HG03342 (cell line): Measurements from ENCODE around the gene DEDD.
A peak's percentile ranks its signal among the peaks of the same experiment; 100 is the strongest.

ENCODE experiments used
- ATAC-seq: cut with Tn5 transposase; IDR thresholded peaks from one replicate; pipeline ENCODE4 v1.9.1; 2021; ENCODE audit warnings: mild to moderate bottlenecking, moderate library complexity; ENCODE audit not compliant: unreplicated experiment

DEDD gene

GRCh38 chr1:161096015-161096414 lies 36.5 kb downstream of the DEDD start:
- ATAC-seq: peak; percentile 42

- ATAC-seq: no peak
Observed at GRCh38 chr1:161095230-161095629, 37.2 kb downstream of the DEDD start.

- no peak for ATAC-seq
Observed at GRCh38 chr1:161094481-161094880, 38.0 kb downstream of the DEDD start.

DNA sequence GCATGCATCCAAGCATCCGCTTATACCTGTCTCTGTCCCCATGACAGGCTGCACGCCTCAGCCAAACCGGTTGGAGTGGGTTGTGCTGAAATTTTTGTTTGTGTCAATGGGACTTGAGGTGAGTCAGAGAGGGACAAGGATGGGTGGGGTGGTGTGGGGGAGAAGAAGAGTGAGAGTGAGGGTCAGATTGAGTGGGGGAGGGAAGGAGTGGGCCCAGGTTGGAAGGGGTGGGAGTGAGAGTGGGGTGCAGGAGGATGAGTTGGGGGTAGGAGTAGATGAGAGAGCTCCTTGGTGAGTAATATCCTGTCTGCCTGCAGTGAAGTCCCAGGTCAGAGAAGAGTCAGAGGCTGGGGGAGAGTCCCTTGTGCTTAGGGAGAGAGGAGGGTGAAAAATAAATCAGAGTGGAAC lies 39.8 kb downstream of the DEDD start:
- ATAC-seq: no peak

DNA sequence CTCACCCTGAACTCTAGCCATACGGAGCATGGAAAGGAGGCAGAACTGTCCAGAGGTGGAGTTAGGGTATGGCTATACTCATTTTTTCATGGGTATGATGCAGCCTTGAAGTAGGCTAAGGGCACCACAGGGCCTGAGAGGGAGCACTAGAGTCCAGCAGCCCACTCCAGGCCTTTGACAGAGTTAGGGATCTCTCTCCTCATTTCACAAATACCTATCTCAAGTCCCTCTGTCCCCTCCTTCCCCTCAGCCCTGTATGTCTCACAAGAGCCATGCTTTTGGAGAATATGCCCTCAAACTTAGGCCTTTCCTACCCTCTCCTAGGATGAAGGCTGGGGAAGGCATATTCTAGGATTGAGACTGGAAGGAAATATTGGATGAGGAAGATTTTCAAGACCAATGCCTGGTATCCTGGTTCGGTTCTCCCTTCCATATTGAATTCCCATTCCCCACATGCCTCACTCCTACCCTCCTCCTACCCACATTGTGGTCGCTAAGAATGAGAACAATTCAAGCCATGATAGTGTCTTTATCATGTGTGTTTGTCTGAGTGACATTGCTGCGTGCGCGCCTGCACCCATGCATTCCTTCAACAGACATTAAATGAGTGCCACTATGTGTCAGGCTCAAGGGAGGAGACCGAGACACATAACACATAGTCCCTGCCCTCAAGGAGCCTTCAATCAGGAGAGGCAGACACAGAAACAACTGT lies 40.5 kb downstream of the DEDD start:
- ATAC-seq: no peak

DNA sequence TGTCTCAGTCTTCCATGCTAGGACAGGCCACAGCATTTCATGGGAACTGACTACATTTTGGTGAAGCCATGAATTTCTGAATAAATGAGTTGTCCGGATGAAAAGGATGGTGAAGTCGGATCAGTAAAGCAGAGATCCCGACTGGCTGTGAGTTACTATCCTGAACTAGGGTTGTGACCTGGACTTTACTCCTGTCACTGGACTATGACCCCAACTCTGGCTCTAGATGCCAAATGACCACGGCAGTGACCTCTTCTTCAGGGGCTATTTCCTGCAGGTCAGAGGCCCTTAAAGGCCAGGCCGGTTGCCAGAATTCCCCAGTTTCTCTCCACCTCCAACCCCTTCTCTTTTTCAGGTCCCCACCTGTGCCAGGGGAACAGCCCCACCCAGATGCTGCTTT lies 41.4 kb downstream of the DEDD start:
- ATAC-seq: no peak

GRCh38 chr1:161090617-161091016 lies 41.9 kb downstream of the DEDD start:
- ATAC-seq: no peak

GRCh38 chr1:161089938-161090337 lies 42.5 kb downstream of the DEDD start:
- ATAC-seq: no peak

- ATAC-seq: no peak
Observed at GRCh38 chr1:161089251-161089924, 43.1 kb downstream of the DEDD start, which contains the start of gene NECTIN4. Gene NECTIN4, minus strand, starts transcription at chr1:161089558. Its CDS starts 262 bp downstream, at chr1:161089296.

DNA sequence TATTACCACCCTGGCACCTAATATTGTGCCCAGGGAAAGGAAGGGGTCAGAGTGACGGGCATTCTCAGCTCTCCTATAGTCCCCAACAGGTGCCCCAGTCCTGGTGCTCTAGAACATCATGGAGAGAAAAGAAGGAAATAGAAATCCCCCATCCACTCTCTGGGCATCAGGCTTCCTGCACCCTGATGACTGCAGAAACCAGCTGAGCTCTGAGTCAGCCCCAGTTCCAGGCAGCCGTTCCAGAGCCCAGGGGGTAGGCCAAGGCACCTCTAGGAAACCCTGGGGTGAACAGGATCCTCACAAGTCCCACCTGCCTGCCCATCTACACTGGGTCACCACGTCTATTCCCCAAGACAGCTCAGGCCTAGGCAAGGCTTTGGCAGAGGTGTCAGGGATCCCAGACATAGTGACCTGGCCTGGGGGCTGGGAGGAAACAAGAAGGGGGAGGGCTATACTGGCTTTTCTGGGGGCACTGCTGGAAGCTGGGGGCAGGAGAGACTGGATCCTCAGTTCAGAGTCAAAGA lies 43.8 kb downstream of the DEDD start:
- no peak for ATAC-seq

DNA sequence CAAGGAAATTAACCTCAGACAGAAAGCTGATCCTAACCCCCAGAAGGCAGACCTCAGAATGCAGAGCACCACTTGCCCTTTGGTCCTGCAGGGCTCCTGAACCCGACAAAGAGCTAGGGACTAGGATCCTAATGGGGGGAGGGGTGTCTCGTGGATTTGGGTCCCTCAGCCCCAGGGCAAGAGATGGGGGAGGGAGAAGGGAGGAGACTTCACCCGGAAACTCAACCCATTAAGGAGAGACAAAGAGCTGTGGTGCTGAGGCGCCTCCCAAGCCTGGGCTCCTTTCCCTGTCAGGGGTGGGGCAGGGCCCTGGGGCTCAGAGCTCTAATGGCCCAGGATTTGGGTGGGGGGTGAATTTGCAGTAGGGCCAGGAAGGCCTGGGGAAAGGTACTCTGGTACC lies 46.0 kb downstream of the DEDD start:
- no peak for ATAC-seq

DNA sequence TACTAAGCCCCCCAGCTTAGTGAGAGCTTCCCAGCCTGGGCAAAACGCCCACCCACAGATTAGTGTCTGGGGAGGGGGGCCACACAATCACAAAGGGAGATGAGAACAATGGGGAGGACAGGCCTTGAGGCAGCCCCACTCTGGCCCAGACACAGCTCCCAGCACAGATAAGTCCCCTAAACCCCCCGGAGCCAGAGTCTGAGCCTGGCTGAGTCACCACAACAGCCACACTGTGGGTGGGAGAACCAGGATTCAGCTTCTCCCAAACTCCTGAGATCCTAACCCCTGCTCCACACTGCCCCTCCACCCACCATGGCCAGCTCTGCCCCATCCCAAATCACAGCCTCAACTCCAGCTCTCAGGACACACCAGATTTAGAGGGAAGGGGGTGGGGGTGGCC lies 47.3 kb downstream of the DEDD start:
- ATAC-seq: no peak

- no peak for ATAC-seq
Observed at GRCh38 chr1:161084597-161084988, 47.9 kb downstream of the DEDD start.

GRCh38 chr1:161083748-161084596 lies 48.5 kb downstream of the DEDD start:
- ATAC-seq: no peak

DNA sequence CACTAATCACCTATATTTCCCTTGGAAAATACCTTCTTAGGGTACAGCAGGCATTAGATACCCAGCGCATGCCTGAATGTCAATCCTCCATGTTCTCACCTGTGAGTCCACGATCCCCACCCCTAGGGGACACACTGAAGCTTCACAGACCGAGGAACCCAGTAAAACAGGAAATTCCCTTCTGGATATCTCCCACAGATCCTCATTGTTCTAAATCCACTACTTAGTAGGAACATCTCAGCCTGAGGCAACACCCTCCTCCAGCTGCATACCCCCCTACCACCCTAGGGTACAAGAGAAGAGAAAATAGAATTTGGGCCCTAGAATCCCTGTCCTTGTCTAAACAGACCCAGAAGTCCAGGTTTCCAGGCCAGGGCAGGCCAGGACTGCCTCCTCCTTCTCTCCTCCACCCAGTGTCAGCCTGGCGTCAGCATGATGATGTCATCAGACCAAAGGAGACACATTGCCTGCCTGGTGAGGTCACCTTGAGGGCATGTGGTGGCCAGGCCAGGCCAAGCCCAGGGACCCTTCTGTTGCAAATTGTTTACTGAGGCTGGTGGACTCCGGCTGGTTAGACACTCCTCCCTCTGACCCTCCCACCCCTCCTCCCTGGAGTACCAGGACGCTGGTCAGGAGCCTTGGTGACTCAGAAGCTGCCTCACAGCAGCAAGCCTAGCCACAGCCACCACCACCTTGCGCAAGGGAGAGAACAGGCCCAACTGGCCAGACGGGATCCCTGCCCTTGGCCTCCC lies 49.3 kb downstream of the DEDD start:
- no peak for ATAC-seq

GRCh38 chr1:161082483-161082882 lies 50.0 kb downstream of the DEDD start:
- no peak for ATAC-seq

- ATAC-seq: no peak
Observed at GRCh38 chr1:161081519-161081918, 50.9 kb downstream of the DEDD start.

DNA sequence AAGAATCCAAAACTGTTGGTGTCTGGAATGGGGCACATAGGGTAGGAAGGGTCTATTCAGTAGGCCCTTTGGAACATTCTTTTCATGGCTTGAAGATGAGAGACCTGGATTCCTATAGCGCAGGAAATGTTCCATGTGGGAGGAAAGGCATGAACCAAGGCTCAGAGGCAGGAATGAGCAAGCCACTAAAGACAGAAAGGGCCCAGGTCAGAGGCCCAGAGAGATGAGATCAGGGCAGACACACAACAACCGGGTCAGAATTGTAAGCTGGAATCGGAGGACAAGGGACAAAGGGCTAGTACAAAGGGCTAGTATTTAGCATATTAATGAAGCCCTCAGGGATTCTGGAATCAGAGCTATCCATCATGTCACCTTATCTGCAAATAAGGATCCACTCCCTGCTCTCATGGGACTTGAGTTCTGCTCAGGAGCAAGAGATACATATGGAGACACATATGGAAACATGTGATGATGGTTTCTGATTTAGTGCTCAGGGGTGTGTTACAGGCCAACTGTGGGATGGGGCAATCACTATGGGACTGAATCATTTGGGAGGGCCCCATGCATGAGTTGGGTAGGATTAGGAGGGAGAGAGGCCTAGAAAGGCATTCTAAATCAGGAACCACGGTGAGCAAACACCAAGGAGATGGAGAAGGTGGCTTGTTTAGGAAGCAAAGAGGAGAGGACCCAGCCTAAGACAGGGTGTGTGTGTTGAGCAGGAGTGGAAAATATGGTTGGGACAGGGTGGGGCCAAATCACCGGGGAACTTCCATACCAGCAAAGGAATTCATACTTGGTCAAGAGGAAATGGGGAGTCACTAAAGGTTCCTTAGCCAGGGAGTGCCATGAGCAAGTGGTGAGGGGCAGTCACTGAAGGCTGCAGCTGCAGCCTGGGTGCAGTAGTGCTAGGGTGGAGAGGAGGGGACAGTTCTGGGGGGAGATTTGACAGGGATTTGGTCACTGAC lies 51.7 kb downstream of the DEDD start:
- no peak for ATAC-seq

- no peak for ATAC-seq
Observed at GRCh38 chr1:161079436-161080110, 52.9 kb downstream of the DEDD start.
